Memory B cell (primary cell): ENCODE measurements around the gene OR4C45.
A peak's percentile ranks its signal among the peaks of the same experiment; 100 is the strongest.
"Not testable (repeated sequence)": the region's sequence is repeated elsewhere in the genome, so short reads cannot be mapped to it uniquely, and the experiment has no call there.

Experiments used
- ATAC-seq: fragments of 150-1000 bp; cut with Tn5 transposase; 2 replicates; pipeline ENCODE4 v1.10.0; 2021; ENCODE audit warnings: low read depth, mild to moderate bottlenecking, moderate library complexity
- DNase-seq, 2 donors: peaks; one replicate each; pipeline ENCODE4 v3.0.0; 2022; ENCODE audit warnings: low spot score in 2 of 2
- H3K27ac Mint-ChIP-seq: one replicate; pipeline ENCODE4 v1.8.0; 2022; ENCODE audit warnings: mild to moderate bottlenecking, moderate library complexity, mixed read lengths
- H3K27me3 Mint-ChIP-seq: one replicate; pipeline ENCODE4 v1.8.0; 2022; ENCODE audit warnings: mixed read lengths
- H3K36me3 Mint-ChIP-seq: one replicate; pipeline ENCODE4 v1.8.0; 2022; ENCODE audit warnings: mild to moderate bottlenecking, mixed read lengths
- H3K4me1 Mint-ChIP-seq: one replicate; pipeline ENCODE4 v1.8.0; 2022; ENCODE audit warnings: mixed read lengths
- H3K4me3 Mint-ChIP-seq: one replicate; pipeline ENCODE4 v1.8.0; 2022; ENCODE audit warnings: mild to moderate bottlenecking, moderate library complexity, mixed read lengths
- H3K9me3 Mint-ChIP-seq: one replicate; pipeline ENCODE4 v1.8.0; 2022; ENCODE audit warnings: mixed read lengths

The OR4C45 gene

GRCh38 chr11:50032574-50032973, at the start of gene OR4C45:
OR4C45 (plus strand) TSS chr11:50032874.
- Mint-ChIP-seq H3K9me3 (peaks cover 5% of the 10 kb centered on the region), H3K27ac (no peak within 1 kb of the TSS), H3K27me3 (no peaks in the 10 kb centered on the region), H3K36me3 (no peaks in the 10 kb centered on the region), H3K4me1 (no peaks in the 10 kb centered on the region), H3K4me3 (no peak within 1 kb of the TSS)
- DNase-seq (no peak), ATAC-seq (no peak)

GRCh38 chr11:49995565-49995964, 37.1 kb upstream of the OR4C45 start:
- Mint-ChIP-seq H3K27me3 (no peaks in the 10 kb centered on the region), H3K36me3 (no peaks in the 10 kb centered on the region), H3K4me1 (no peaks in the 10 kb centered on the region), H3K27ac (no peak overlapping the region), H3K4me3 (no peak overlapping the region), H3K9me3 (peaks cover 4% of the 10 kb centered on the region)
- ATAC-seq = no peak
- DNase-seq = peak in 1 of 2 donors; percentile 11

GRCh38 chr11:50030193-50030592, 2.5 kb upstream of the OR4C45 start:
- Mint-ChIP-seq H3K9me3 (peaks cover 7% of the 10 kb centered on the region), H3K4me1 (no peaks in the 10 kb centered on the region), H3K27ac (no peak overlapping the region), H3K27me3 (no peaks in the 10 kb centered on the region), H3K4me3 (no peak overlapping the region), H3K36me3 (no peaks in the 10 kb centered on the region)
- DNase-seq = no peak
- no peak for ATAC-seq

GRCh38 chr11:50036239-50036638, 3.6 kb downstream of the OR4C45 start:
- H3K27ac Mint-ChIP-seq, ATAC-seq, H3K36me3 Mint-ChIP-seq, H3K4me3 Mint-ChIP-seq, DNase-seq, H3K4me1 Mint-ChIP-seq, H3K27me3 Mint-ChIP-seq, H3K9me3 Mint-ChIP-seq: not testable (repeated sequence)

GRCh38 chr11:50037251-50037650, 4.6 kb downstream of the OR4C45 start:
- Mint-ChIP-seq H3K27ac (no peak overlapping the region), H3K9me3 (peaks cover 4% of the 10 kb centered on the region), H3K36me3 (no peaks in the 10 kb centered on the region), H3K27me3 (no peaks in the 10 kb centered on the region), H3K4me1 (no peaks in the 10 kb centered on the region), H3K4me3 (no peak overlapping the region)
- no peak for DNase-seq
- no peak for ATAC-seq

GRCh38 chr11:50044647-50045046, 12.0 kb downstream of the OR4C45 start:
- Mint-ChIP-seq H3K9me3 (peaks cover 4% of the 10 kb centered on the region), H3K27me3 (no peaks in the 10 kb centered on the region), H3K4me3 (no peak overlapping the region), H3K27ac (no peak overlapping the region), H3K36me3 (no peaks in the 10 kb centered on the region), H3K4me1 (no peaks in the 10 kb centered on the region)
- ATAC-seq (no peak), DNase-seq (no peak)

- H3K4me1 Mint-ChIP-seq, ATAC-seq, H3K9me3 Mint-ChIP-seq, H3K27ac Mint-ChIP-seq, DNase-seq, H3K27me3 Mint-ChIP-seq, H3K4me3 Mint-ChIP-seq, H3K36me3 Mint-ChIP-seq: not testable (repeated sequence)
Measured at GRCh38 chr11:50063056-50063455, 30.4 kb downstream of the OR4C45 start.

- H3K36me3 Mint-ChIP-seq = no peaks in the 10 kb centered on the region
- H3K27ac Mint-ChIP-seq = no peak overlapping the region
- no peaks in the 10 kb centered on the region for H3K27me3 Mint-ChIP-seq
- DNase-seq (no peak), ATAC-seq (no peak)
- no peaks in the 10 kb centered on the region for H3K4me1 Mint-ChIP-seq
- no peak overlapping the region for H3K4me3 Mint-ChIP-seq
- peaks cover 7% of the 10 kb centered on the region for H3K9me3 Mint-ChIP-seq
Measured at GRCh38 chr11:50070389-50070788, 37.7 kb downstream of the OR4C45 start.

GRCh38 chr11:50071584-50072225, 39.0 kb downstream of the OR4C45 start:
- H3K9me3 Mint-ChIP-seq = peaks cover 6% of the 10 kb centered on the region
- H3K4me1 Mint-ChIP-seq = no peaks in the 10 kb centered on the region
- no peaks in the 10 kb centered on the region for H3K27me3 Mint-ChIP-seq
- no peak for ATAC-seq
- H3K4me3 Mint-ChIP-seq = no peak overlapping the region
- no peak for DNase-seq
- H3K27ac Mint-ChIP-seq = no peak overlapping the region
- no peaks in the 10 kb centered on the region for H3K36me3 Mint-ChIP-seq

GRCh38 chr11:50072226-50073112, 39.8 kb downstream of the OR4C45 start:
- no peak for ATAC-seq
- Mint-ChIP-seq H3K27ac (no peak overlapping the region), H3K4me3 (no peak overlapping the region), H3K36me3 (no peaks in the 10 kb centered on the region), H3K9me3 (peaks cover 7% of the 10 kb centered on the region), H3K27me3 (no peaks in the 10 kb centered on the region), H3K4me1 (no peaks in the 10 kb centered on the region)
- DNase-seq = no peak

GRCh38 chr11:50073113-50074105, 40.7 kb downstream of the OR4C45 start:
- Mint-ChIP-seq H3K36me3 (no peaks in the 10 kb centered on the region), H3K9me3 (peaks cover 7% of the 10 kb centered on the region), H3K4me1 (no peaks in the 10 kb centered on the region), H3K27ac (no peak overlapping the region), H3K27me3 (no peaks in the 10 kb centered on the region), H3K4me3 (no peak overlapping the region)
- DNase-seq (no peak), ATAC-seq (no peak)

GRCh38 chr11:50074161-50074560, 41.5 kb downstream of the OR4C45 start:
- no peaks in the 10 kb centered on the region for H3K4me1 Mint-ChIP-seq
- no peaks in the 10 kb centered on the region for H3K27me3 Mint-ChIP-seq
- no peak overlapping the region for H3K27ac Mint-ChIP-seq
- no peak for DNase-seq
- peaks cover 7% of the 10 kb centered on the region for H3K9me3 Mint-ChIP-seq
- H3K4me3 Mint-ChIP-seq = no peak overlapping the region
- no peaks in the 10 kb centered on the region for H3K36me3 Mint-ChIP-seq
- ATAC-seq = no peak

- Mint-ChIP-seq H3K27ac (no peak overlapping the region), H3K4me3 (no peak overlapping the region), H3K4me1 (no peaks in the 10 kb centered on the region), H3K9me3 (peaks cover 6% of the 10 kb centered on the region), H3K27me3 (no peaks in the 10 kb centered on the region), H3K36me3 (no peaks in the 10 kb centered on the region)
- ATAC-seq (no peak), DNase-seq (no peak)
Measured at GRCh38 chr11:50075856-50076255, 43.2 kb downstream of the OR4C45 start.

- DNase-seq (no peak), ATAC-seq (no peak)
- H3K27me3 Mint-ChIP-seq = no peaks in the 10 kb centered on the region
- H3K36me3 Mint-ChIP-seq = no peaks in the 10 kb centered on the region
- H3K9me3 Mint-ChIP-seq = peaks cover 5% of the 10 kb centered on the region
- no peak overlapping the region for H3K4me3 Mint-ChIP-seq
- no peak overlapping the region for H3K27ac Mint-ChIP-seq
- H3K4me1 Mint-ChIP-seq = no peaks in the 10 kb centered on the region
Measured at GRCh38 chr11:50077526-50077925, 44.9 kb downstream of the OR4C45 start.
